A549 (cell line): ENCODE measurements around the gene TIMMDC1. TPM values are rescaled to one million over a fixed set of nuclear protein-coding genes. Genes with fewer than 3 reads are reported as not detected.

ENCODE experiments used
- ATAC-seq, 2 experiments: fragments of 200-7000 bp in 1 of 2; fragments of >200 bp in 1 of 2; cut with Nextera tagmentation in 1 of 2; cut with Tn5 transposase in 1 of 2; 3 replicates each; pipeline versions ENCODE4 v1.8.0 to v1.9.1; 2018 to 2020; ENCODE audit warnings: mild to moderate bottlenecking in 1 of 2, moderate library complexity in 1 of 2
- CTCF ChIA-PET: fragments of 300-600 bp; sonication (Branson Sonifier 250); formaldehyde crosslinking; extraction: SDS; loops from one replicate; lab custom pipeline; 2021; ENCODE audit warnings: antibody characterized with exemption, inconsistent platforms; lab: Yijun Ruan, JAX
- POLR2A ChIA-PET: fragments of 350-600 bp; formaldehyde crosslinking; extraction: SDS; loops from one replicate; lab custom pipeline; 2021; ENCODE audit warnings: antibody characterized with exemption, inconsistent platforms; lab: Yijun Ruan, JAX
- DNase-seq, 2 experiments: peaks; one replicate each; pipeline versions ENCODE4 v3.0.0 to v3.0.0-alpha.2; 2011 to 2016; ENCODE audit warnings: low read depth in 1 of 2, low spot score in 1 of 2
- FAIRE-seq: peaks from 2 replicates; lab custom pipeline; 2011; peaks lifted over from hg19 to GRCh38; lab: Jason Lieb, UNC
- H3K27ac ChIP-seq, 2 experiments: fragments of >200 bp; sonication (Bioruptor Twin); formaldehyde crosslinking; 3 replicates each; pipeline ENCODE4 v1.5.1; 2016 to 2017
- H3K4me1 ChIP-seq: fragments of >200 bp; sonication (Bioruptor Twin); formaldehyde crosslinking; 3 replicates; pipeline ENCODE4 v1.6.1; 2016
- H3K4me2 ChIP-seq: fragments of >200 bp; sonication (Bioruptor Twin); formaldehyde crosslinking; 3 replicates; pipeline ENCODE4 v1.6.1; 2016
- H3K4me3 ChIP-seq: fragments of >200 bp; sonication (Bioruptor Twin); formaldehyde crosslinking; 3 replicates; pipeline ENCODE4 v1.5.1; 2016
- H3K9me3 ChIP-seq: fragments of >200 bp; sonication (Bioruptor Twin); formaldehyde crosslinking; 3 replicates; pipeline ENCODE4 v1.6.1; 2016
- BHLHE40 ChIP-seq: IDR thresholded peaks from 2 replicates; pipeline ENCODE4 v1.6.1; 2012; ENCODE audit warnings: low read depth, low read length, inconsistent platforms
- CEBPB ChIP-seq, 2 experiments: fragments of >200 bp in 1 of 2; sonication (Bioruptor Twin) in 1 of 2; formaldehyde crosslinking in 1 of 2; IDR thresholded peaks; 2 replicates each; pipeline ENCODE4 v1.6.1; 2012 to 2016
- EP300 ChIP-seq, 2 experiments: fragments of >200 bp; sonication (Bioruptor Twin); formaldehyde crosslinking; IDR thresholded peaks; 2 replicates in 1 of 2; 3 replicates in 1 of 2; pipeline ENCODE4 v1.6.1; 2016 to 2017
- ESRRA ChIP-seq: fragments of 150-350 bp; IDR thresholded peaks from 2 replicates; pipeline ENCODE4 v1.6.1; 2014; ENCODE audit warnings: mild to moderate bottlenecking, low read length, borderline replicate concordance
- FOSB ChIP-seq: fragments of 250-450 bp; sonication (Bioruptor Pico); IDR thresholded peaks from 2 replicates; pipeline ENCODE4 v1.5.0; 2020; ENCODE audit warnings: mild to moderate bottlenecking, moderate library complexity
- GATA3 ChIP-seq: IDR thresholded peaks from 2 replicates; pipeline ENCODE4 v1.6.1; 2012; ENCODE audit warnings: borderline replicate concordance
- HDAC2 ChIP-seq: fragments of 200-600 bp; sonication (generic); IDR thresholded peaks from 2 replicates; pipeline ENCODE4 v1.6.1; 2016
- HEYL ChIP-seq: fragments of 250-450 bp; sonication (Bioruptor Pico); IDR thresholded peaks from 2 replicates; pipeline ENCODE4 v1.8.0; 2021; ENCODE audit warnings: mild to moderate bottlenecking, moderate library complexity
- JUN ChIP-seq, 2 experiments: fragments of >200 bp; sonication (Bioruptor Twin); formaldehyde crosslinking; IDR thresholded peaks; 2 replicates in 1 of 2; 3 replicates in 1 of 2; pipeline ENCODE4 v1.6.1; 2016 to 2017
- JUNB ChIP-seq: fragments of >200 bp; sonication (Bioruptor Twin); formaldehyde crosslinking; IDR thresholded peaks from 2 replicates; pipeline ENCODE4 v1.6.1; 2016
- KDM1A ChIP-seq: fragments of 200-600 bp; sonication (generic); IDR thresholded peaks from 2 replicates; pipeline ENCODE4 v1.6.1; 2016; ENCODE audit warnings: low read depth, mild to moderate bottlenecking
- MYC ChIP-seq: IDR thresholded peaks from 2 replicates; pipeline ENCODE4 v1.6.1; 2012; ENCODE audit warnings: mild to moderate bottlenecking, inconsistent platforms, low read length, improper control_type of control experiment, borderline replicate concordance
- NPAS2 ChIP-seq: fragments of 250-450 bp; sonication (Bioruptor Pico); IDR thresholded peaks from 2 replicates; pipeline ENCODE4 v1.8.0; 2022; ENCODE audit warnings: mild to moderate bottlenecking, moderate library complexity, borderline replicate concordance
- RNF2 ChIP-seq: fragments of 200-600 bp; sonication (generic); IDR thresholded peaks from 2 replicates; pipeline ENCODE4 v1.6.1; 2016; ENCODE audit warnings: low read depth, mild to moderate bottlenecking, antibody characterized with exemption, moderate library complexity, borderline replicate concordance
- SMC3 ChIP-seq: fragments of >200 bp; sonication (Bioruptor Twin); formaldehyde crosslinking; IDR thresholded peaks from 3 replicates; pipeline ENCODE4 v1.6.1; 2018; ENCODE audit warnings: inconsistent platforms
- TFCP2L1 ChIP-seq: fragments of 250-450 bp; sonication (Bioruptor Pico); IDR thresholded peaks from 2 replicates; pipeline ENCODE4 v1.5.0; 2021; ENCODE audit warnings: mild to moderate bottlenecking
- TP53 ChIP-seq: fragments of 250-450 bp; sonication (Bioruptor Pico); IDR thresholded peaks from 2 replicates; pipeline ENCODE4 v1.5.0; 2021; ENCODE audit warnings: mild to moderate bottlenecking, moderate library complexity
- ZC3H11A ChIP-seq: fragments of 450-650 bp; IDR thresholded peaks from 2 replicates; pipeline ENCODE4 v1.6.1; 2014; ENCODE audit warnings: antibody characterized with exemption, mild to moderate bottlenecking
- ZSCAN20 ChIP-seq: fragments of 250-450 bp; sonication (Bioruptor Pico); IDR thresholded peaks from 2 replicates; pipeline ENCODE4 v1.8.0; 2022; ENCODE audit warnings: mild to moderate bottlenecking, moderate library complexity
- WGBS: methylation state at CpG from one replicate; pipeline ENCODE4 v1.1.6; 2017; ENCODE audit errors: missing lambda C conversion rate; 5-methylcytosine and 5-hydroxymethylcytosine counted together
- polyA plus RNA-seq, 4 experiments: library from polyadenylated mRNA; depleted of rRNA in 3 of 4; stranded (reverse); fragments of >200 nt; fragmentation: RNase III in 1 of 4; extraction: RNeasy Plus Mini Kit Qiagen cat#74134 plus additional on column Dnase treatment in 1 of 4; gene quantifications; 2 replicates in 3 of 4; 3 replicates in 1 of 4; pipeline ENCODE4 v1.2.3, GENCODE V29; 2011 to 2017
- TF ChIP-seq, protein P1 (sequence below): IDR thresholded peaks from 2 replicates; pipeline ENCODE4 v1.6.1; 2012
- TF ChIP-seq, protein P2 (sequence below): fragments of >200 bp; sonication (Bioruptor Twin); formaldehyde crosslinking; IDR thresholded peaks from 3 replicates; pipeline ENCODE4 v1.5.1; 2016
- TF ChIP-seq, protein P3 (sequence below): fragments of 150-350 bp; IDR thresholded peaks from 2 replicates; pipeline ENCODE4 v1.6.1; 2014; ENCODE audit warnings: low read depth, mild to moderate bottlenecking, low read length

TIMMDC1 gene
- polyA plus RNA-seq, 2 of the 4 experiments (the other 2 are of a cell fraction): 90.1 to 135 TPM

DNA sequence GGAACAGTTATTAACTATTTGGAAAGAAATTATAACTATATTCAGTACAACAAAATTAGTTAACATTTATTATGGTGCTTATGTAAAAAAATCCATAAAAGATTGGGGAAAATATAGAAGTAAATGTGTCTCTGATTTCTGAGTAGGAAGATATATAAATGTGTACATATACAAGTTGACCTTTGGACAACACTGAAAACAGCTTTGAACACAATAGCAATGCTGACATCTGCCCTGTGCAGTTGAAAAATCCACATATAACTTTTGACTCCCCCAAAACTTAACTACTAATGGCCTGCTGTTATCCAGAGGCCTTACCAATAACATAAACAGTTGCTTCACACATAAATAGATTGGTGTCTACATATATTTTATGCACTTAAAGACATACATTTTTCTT is 12.3 kb downstream of the TIMMDC1 start (continued):
- TF ChIP-seq, protein P1, sequence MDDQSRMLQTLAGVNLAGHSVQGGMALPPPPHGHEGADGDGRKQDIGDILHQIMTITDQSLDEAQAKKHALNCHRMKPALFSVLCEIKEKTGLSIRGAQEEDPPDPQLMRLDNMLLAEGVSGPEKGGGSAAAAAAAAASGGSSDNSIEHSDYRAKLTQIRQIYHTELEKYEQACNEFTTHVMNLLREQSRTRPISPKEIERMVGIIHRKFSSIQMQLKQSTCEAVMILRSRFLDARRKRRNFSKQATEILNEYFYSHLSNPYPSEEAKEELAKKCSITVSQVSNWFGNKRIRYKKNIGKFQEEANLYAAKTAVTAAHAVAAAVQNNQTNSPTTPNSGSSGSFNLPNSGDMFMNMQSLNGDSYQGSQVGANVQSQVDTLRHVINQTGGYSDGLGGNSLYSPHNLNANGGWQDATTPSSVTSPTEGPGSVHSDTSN: no peak
- TF ChIP-seq TP53 (no peak), RNF2 (no peak), SMC3 (no peak), JUN (IDR thresholded peaks at IDR 0.05) (no peak), HDAC2 (no peak), GATA3 (no peak), KDM1A (no peak)
- TF ChIP-seq, protein P2, sequence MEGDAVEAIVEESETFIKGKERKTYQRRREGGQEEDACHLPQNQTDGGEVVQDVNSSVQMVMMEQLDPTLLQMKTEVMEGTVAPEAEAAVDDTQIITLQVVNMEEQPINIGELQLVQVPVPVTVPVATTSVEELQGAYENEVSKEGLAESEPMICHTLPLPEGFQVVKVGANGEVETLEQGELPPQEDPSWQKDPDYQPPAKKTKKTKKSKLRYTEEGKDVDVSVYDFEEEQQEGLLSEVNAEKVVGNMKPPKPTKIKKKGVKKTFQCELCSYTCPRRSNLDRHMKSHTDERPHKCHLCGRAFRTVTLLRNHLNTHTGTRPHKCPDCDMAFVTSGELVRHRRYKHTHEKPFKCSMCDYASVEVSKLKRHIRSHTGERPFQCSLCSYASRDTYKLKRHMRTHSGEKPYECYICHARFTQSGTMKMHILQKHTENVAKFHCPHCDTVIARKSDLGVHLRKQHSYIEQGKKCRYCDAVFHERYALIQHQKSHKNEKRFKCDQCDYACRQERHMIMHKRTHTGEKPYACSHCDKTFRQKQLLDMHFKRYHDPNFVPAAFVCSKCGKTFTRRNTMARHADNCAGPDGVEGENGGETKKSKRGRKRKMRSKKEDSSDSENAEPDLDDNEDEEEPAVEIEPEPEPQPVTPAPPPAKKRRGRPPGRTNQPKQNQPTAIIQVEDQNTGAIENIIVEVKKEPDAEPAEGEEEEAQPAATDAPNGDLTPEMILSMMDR: no peak

DNA sequence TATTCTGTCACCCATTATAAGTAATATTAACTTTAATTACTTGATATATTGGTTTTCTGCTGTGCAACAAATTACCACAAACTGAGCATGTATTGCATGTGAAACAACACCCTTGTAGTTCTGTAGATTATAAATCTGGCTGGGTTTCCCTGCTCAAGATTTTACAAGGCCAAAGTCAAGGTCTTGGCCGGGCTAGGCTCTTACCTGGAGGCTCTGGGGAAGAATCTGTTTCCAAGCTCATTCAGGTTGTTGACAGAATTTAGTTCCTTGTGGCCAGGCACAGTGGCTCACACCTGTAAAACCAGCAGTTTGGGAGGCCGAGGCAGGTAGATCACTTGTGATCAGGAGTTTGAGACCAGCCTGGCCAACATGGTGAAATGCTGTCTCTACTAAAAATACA is 16.3 kb downstream of the TIMMDC1 start:
- Histone ChIP-seq H3K4me2 (no peak overlapping the region), H3K4me3 (no peak overlapping the region), H3K27ac (no peak overlapping the region), H3K9me3 (0 out of 3 replicates have a peak, but pooled peaks cover 5% of the 10 kb centered on the region), H3K4me1 (no peaks in the 10 kb centered on the region)
- FAIRE-seq (no peak), ATAC-seq (no peak), DNase-seq (no peak)
- POLR2A ChIA-PET: no interaction called here
- TF ChIP-seq TP53 (no peak), NPAS2 (no peak), RNF2 (no peak), HEYL (CRISPR knock-in tag) (no peak), CEBPB (IDR thresholded peaks at IDR 0.05) (no peak), ESRRA (no peak), EP300 (IDR thresholded peaks at IDR 0.05) (no peak), BHLHE40 (no peak), ZSCAN20 (CRISPR knock-in tag) (no peak), TFCP2L1 (CRISPR knock-in tag) (no peak)
- TF ChIP-seq, protein P3, sequence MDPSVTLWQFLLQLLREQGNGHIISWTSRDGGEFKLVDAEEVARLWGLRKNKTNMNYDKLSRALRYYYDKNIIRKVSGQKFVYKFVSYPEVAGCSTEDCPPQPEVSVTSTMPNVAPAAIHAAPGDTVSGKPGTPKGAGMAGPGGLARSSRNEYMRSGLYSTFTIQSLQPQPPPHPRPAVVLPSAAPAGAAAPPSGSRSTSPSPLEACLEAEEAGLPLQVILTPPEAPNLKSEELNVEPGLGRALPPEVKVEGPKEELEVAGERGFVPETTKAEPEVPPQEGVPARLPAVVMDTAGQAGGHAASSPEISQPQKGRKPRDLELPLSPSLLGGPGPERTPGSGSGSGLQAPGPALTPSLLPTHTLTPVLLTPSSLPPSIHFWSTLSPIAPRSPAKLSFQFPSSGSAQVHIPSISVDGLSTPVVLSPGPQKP: no peak
- CTCF ChIA-PET: no interaction called here
- WGBS: 96% methylated on average over 2 of the region's 2 CpGs

DNA sequence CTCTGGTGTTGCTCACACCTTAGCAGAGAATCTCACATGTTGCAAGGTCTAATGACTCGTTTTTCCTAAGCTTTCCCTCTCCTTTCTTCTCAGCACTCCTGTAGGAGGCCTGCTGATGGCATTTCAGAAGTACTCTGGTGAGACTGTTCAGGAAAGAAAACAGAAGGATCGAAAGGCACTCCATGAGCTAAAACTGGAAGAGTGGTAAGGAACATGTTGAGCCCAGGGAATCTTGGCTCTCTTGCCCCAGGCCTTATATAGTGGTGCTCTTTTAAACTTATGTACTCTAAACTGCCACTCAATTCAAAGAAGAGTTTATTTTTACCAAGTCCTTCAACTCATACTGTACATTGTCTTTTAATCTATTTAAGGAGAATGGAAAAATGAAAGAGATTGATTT is 18.8 kb downstream of the TIMMDC1 start:
- FAIRE-seq (no peak), DNase-seq (no peak), ATAC-seq (no peak)
- 78% methylated on average over 2 of the region's 2 CpGs for WGBS
- TF ChIP-seq ZC3H11A (no peak), FOSB (CRISPR knock-in tag) (no peak), HDAC2 (no peak), JUNB (no peak), MYC (no peak)
- ChIA-PET CTCF (interaction anchor here (0.9 kb wide), 1 partner anchor 42 kb away, joined by 3 read pairs; no protein-coding TSS in a partner anchor), POLR2A (no interaction called here)
- no peak overlapping the region for H3K27ac ChIP-seq
- 0 out of 3 replicates have a peak, but pooled peaks cover 5% of the 10 kb centered on the region for H3K9me3 ChIP-seq
- no peak overlapping the region for H3K4me2 ChIP-seq
- no peak overlapping the region for H3K4me3 ChIP-seq
- H3K4me1 ChIP-seq: no peaks in the 10 kb centered on the region
